RCC 7860 (cell line): ENCODE results near the gene AFTPH.

Experiments
- DNase-seq: peaks from one replicate; pipeline ENCODE4 v3.0.0-alpha.2; 2015; ENCODE audit warnings: low spot score
- FAIRE-seq: peaks from 2 replicates; lab custom pipeline; 2012; peaks lifted over from hg19 to GRCh38; lab: Jason Lieb, UNC

The AFTPH gene

GRCh38 chr2:64607381-64608304, 83.5 kb downstream of the AFTPH start:
- FAIRE-seq = no peak
- no peak for DNase-seq

- no peak for DNase-seq
- FAIRE-seq = no peak
Observed at GRCh38 chr2:64608867-64609226, 84.7 kb downstream of the AFTPH start.

- FAIRE-seq (no peak), DNase-seq (no peak)
Observed at GRCh38 chr2:64609227-64609941, 85.3 kb downstream of the AFTPH start.

GRCh38 chr2:64609942-64610281, 85.8 kb downstream of the AFTPH start:
- FAIRE-seq (no peak), DNase-seq (no peak)

- FAIRE-seq = no peak
- no peak for DNase-seq
Observed at GRCh38 chr2:64610316-64610855, 86.3 kb downstream of the AFTPH start.

- FAIRE-seq = no peak
- no peak for DNase-seq
Observed at GRCh38 chr2:64612575-64613195, 88.6 kb downstream of the AFTPH start.

GRCh38 chr2:64613276-64613675, 89.1 kb downstream of the AFTPH start:
- FAIRE-seq (no peak), DNase-seq (no peak)

GRCh38 chr2:64615192-64615763, 91.2 kb downstream of the AFTPH start:
- FAIRE-seq (no peak), DNase-seq (no peak)

GRCh38 chr2:64615844-64616536, 91.9 kb downstream of the AFTPH start:
- DNase-seq (no peak), FAIRE-seq (no peak)

- no peak for DNase-seq
- FAIRE-seq = no peak
Observed at GRCh38 chr2:64617631-64618151, 93.6 kb downstream of the AFTPH start.

- no peak for FAIRE-seq
- DNase-seq = no peak
Observed at GRCh38 chr2:64620661-64621060, 96.5 kb downstream of the AFTPH start.

GRCh38 chr2:64622443-64623241, 98.5 kb downstream of the AFTPH start:
- no peak for FAIRE-seq

GRCh38 chr2:64623242-64623850, 99.2 kb downstream of the AFTPH start:
- DNase-seq = no peak
- FAIRE-seq = no peak

More at GRCh38 chr2:64622443-64623241, 98.5 kb downstream of the AFTPH start:
- DNase-seq = no peak

- FAIRE-seq (no peak), DNase-seq (no peak)
Observed at GRCh38 chr2:64624108-64624610, 100.0 kb downstream of the AFTPH start.

- FAIRE-seq = no peak
- DNase-seq = no peak
Observed at GRCh38 chr2:64624862-64625261, 100.7 kb downstream of the AFTPH start.

GRCh38 chr2:64625299-64626145, 101.4 kb downstream of the AFTPH start:
- FAIRE-seq = no peak
- DNase-seq = no peak

GRCh38 chr2:64626146-64626809, 102.2 kb downstream of the AFTPH start:
- FAIRE-seq = no peak
- no peak for DNase-seq
